ENCODE data around the gene SLC22A17.

DNA sequence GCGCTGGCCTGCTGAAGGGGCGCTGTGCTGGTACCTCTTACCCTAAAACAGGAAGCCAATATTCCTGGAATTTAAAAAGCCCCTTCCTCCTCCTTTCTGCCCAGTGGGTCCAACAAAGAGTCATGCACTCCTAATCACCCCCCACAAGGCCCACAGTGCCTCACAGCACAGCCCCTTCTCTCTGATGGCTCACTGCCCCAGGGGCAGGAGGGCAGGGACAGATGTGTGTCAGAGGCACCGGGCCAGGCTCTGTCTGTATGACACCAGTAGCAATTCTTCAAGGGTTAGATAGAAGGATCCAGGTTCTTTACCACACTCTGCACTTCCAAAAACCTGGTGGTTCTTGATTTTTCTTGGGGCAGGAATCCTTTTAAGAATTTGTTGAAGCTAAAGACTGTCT, 46.4 kb upstream of the SLC22A17 start:
- TF ChIP-seq, protein P1, sequence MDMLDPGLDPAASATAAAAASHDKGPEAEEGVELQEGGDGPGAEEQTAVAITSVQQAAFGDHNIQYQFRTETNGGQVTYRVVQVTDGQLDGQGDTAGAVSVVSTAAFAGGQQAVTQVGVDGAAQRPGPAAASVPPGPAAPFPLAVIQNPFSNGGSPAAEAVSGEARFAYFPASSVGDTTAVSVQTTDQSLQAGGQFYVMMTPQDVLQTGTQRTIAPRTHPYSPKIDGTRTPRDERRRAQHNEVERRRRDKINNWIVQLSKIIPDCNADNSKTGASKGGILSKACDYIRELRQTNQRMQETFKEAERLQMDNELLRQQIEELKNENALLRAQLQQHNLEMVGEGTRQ (IDR thresholded peaks at IDR 0.05; ENCODE audit: low read depth, low read length) = no peak
- TF ChIP-seq, protein P2, sequence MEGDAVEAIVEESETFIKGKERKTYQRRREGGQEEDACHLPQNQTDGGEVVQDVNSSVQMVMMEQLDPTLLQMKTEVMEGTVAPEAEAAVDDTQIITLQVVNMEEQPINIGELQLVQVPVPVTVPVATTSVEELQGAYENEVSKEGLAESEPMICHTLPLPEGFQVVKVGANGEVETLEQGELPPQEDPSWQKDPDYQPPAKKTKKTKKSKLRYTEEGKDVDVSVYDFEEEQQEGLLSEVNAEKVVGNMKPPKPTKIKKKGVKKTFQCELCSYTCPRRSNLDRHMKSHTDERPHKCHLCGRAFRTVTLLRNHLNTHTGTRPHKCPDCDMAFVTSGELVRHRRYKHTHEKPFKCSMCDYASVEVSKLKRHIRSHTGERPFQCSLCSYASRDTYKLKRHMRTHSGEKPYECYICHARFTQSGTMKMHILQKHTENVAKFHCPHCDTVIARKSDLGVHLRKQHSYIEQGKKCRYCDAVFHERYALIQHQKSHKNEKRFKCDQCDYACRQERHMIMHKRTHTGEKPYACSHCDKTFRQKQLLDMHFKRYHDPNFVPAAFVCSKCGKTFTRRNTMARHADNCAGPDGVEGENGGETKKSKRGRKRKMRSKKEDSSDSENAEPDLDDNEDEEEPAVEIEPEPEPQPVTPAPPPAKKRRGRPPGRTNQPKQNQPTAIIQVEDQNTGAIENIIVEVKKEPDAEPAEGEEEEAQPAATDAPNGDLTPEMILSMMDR (conservative IDR thresholded peaks at IDR 0.05; ENCODE audit: low read depth, low read length) = no peak
- TF ChIP-seq SMC3 (IDR thresholded peaks at IDR 0.05; ENCODE audit: low read depth, low read length) = no peak
- no peak for TF ChIP-seq POLR2A (IDR thresholded peaks at IDR 0.05; ENCODE audit: low read depth, low read length)
- no peak for TF ChIP-seq CEBPB (IDR thresholded peaks at IDR 0.05; ENCODE audit: low read depth, low read length)
- TF ChIP-seq CHD1 (IDR thresholded peaks at IDR 0.05; ENCODE audit: low read depth, low read length) = no peak
